NCI-H1417 (cell line): Measurements from ENCODE around the gene C2CD4A.
A peak's percentile ranks its signal among the peaks of the same experiment; 100 is the strongest.

Source experiments
- DNase-seq, 3 experiments: peaks; one replicate each; lab custom pipeline; 2025; lab: John Stamatoyannopoulos, UW

C2CD4A gene

DNA sequence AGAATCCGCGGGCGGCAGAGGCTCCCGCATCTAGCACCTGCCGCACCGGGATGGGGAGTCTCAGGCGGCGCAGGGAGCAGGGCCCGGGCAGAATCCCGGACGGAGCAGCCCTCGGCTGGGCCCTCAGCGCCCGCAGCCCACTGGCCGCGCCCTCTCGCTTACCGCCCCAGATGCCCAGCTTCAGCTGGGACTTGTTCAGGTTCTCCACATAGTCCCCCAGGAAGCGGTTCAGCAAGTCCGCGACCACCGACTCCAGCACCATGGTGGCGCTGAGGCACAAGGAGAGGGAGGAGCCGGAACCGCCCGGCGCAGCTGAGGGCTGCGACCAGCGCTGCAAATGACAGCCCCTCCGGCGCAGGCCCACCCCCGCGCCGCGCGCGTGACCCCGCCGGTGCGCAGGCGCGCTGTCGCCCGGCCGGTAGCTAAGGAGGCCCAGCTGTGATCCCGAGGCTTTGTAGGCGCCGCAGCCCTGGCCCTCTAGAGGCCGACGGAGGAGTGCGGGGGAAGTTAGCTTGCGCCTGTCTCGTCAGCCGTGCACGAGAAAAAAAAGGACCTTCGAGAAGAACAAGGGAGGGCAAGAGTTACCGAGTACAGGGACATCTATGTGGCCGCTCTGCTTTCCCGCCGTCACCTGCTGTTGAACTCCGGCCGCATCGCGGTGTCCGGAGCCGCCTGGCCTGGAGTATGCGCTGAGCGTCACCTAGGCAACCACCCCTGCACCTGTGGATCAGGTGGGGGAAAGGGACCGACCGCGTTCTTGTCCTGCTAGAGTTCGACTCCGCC lies 6.5 kb upstream of the C2CD4A start, which contains the start of gene VPS13C:
Gene VPS13C (minus strand): TSS at position 335 of the 783 bp plus-strand sequence. CDS start 73 bp downstream, at position 262.
- DNase-seq, result peak; percentile 88 to 98 (median 97)

DNA sequence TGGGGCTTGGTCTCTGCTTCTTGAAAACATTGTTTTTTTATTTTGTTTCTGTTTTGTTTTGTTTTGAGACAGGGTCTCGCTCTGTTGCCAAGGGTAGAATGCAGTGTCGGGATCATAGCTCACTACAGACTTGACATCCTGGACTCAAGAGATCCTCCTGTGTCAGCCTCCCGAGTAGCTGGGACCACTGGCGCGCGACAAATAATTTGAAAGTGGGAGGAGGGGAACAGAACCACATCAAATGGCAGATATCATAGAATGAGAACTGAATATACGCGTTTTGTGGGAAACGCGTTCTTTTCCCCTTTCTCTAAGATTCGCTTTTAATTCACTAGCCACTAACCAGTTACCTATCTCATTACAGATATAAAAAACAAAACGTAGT lies 5.9 kb upstream of the C2CD4A start:
- DNase-seq, result no peak

DNA sequence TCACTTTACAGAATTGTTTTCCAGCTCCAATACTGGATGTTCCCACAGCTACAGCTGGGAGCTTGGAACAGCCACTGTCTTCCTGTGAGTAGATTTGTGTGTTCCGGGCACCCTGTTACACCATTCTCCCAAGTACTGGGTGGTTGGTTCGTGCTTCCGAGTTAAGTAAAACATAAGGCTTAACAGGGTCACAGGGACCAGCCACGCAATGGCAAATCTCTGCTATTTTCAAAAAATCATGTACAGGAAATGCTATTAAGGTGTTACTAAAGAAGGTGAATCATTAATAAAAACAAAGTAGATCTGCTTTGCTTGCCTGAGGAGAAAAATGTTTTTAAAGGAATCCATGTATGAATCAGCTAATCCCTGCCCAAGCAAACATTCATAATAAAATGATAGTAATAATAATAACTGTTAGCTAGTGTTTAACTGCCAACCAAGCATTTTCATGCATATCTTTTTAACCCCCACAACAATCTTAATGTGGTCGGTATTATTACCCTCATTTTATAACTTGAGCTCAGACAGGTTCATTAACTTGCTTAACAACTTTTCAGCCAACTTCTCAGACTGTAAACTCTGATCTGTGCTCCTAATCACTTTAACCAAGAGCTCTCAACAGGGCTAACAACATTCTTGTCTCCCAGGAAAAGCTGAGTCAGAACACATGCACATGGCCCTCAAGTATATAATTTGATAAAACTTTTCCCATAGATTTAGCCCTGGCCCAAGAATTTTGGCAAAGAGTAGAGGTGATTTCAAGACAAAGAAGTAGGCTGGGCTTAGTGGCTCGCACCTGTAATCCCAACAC lies 2.7 kb upstream of the C2CD4A start:
- DNase-seq, result no peak

DNA sequence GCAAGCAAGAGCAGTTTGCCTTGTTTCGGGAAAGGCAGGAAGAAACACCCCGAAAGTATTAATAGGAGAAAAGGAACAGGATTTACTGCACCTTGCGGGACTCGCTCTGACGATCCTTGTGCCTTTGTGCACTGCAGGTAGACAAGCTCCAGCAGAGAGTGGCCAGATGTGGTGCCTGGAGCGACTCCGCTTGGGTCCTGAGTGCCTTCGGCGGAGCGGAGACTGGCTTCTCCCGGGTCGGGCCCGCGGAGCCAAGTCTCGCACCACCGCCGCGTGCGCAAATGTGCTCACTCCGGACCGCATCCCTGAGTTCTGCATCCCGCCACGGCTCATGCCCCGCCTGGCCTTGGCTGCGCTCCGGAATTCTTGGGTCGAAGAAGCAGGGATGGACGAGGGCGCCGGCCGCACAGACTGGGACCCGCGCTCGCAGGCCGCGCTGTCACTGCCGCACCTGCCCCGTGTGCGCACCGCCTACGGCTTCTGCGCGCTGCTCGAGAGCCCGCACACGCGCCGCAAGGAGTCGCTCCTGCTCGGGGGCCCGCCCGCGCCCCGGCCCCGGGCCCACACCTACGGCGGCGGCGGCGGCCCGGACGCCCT lies 769 bp downstream of the C2CD4A start:
- DNase-seq, result peak; percentile 4 to 78 (median 71)

DNA sequence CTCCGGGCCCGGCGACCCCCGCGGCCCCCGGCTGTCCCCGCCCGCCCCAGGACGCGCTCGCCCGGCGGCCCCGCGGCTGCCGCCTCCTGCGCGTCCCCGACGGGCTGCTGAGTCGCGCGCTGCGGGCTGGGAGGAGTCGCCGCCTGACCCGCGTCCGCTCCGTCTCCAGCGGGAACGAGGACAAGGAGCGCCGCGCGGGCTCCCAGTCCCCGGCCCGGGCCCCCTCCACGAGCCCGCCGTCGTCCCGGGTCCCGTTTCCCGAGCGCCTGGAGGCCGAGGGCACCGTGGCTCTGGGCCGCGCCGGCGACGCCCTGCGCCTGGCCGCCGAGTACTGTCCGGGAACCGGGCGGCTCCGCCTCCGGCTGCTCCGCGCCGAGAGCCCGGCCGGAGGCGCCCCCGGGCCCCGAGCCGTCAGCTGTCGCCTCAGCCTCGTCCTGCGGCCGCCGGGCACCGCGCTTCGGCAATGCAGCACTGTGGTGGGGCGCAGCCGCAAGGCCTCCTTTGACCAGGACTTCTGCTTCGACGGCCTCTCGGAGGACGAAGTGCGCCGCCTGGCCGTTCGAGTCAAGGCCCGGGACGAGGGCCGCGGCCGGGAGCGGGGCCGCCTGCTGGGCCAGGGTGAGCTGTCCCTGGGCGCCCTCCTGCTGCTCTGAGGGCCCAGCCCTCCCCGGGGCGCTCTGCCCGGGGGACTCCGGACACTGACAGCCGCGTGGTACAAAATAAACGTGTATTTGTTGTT lies 1.5 kb downstream of the C2CD4A start:
- DNase-seq, result peak; percentile 1 to 76 (median 59)

DNA sequence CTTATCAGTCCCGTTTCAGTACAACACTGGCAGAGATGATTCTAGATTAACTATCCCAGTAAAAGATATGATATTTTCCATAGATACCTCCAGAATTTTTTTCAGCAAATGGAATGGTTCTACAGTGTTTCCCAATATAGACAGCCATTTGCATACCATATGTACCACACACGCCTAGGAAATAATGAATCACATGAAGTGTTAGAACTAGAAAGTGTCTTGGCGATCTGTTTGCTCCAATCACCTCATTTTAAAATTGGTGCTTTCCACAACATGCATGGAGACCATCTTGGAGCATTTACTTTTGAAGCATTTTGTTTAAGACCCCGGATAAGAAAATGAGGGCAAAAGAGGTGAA lies 2.0 kb downstream of the C2CD4A start:
- no peak for DNase-seq

DNA sequence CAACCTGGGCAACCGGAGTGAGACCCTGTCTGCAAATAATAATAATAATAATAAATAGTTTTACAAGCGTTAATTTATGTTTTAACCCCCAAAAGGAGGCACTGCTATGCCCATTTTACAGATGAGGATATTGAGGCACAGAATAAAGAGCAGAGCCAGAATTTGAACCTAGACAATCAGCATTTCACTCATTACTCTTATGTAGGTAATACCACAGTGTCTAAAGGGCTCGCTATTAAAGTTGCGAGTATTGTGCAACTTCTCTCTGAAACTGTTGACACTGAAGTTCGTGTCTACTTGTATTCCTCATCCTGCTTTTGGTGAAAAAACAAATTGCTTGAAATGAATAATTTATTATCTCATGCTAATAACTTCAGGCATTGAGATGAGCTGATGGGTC lies 2.8 kb downstream of the C2CD4A start:
- DNase-seq, result no peak

DNA sequence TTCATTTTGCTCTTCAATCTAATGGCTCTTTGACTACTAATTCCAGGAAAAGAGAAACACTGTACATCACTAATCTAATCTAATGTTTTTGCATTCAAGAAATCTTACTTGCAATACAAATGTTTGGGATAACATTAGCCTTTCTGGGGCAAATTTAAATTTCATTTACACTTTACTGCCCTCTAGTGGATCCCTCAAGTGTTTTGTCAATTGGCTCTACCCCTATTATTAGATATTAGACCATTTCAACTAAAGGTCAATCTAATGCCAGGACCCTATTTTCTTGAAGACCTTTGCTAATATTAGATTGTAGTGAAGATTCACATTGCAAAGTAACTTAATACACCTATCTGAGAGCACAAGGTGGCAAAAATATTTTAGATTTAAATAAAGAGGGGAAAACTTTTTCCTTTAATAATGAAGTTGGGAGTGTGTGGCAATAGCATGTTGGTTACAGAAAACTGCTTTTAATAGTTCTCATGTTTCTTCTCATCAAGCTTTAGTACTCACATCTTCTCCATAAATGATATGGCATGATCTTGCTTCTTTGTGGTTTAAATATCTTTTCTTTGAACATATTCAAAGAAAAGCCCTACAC lies 5.0 kb downstream of the C2CD4A start:
- peak; percentile 23 to 66 (median 46) for DNase-seq

DNA sequence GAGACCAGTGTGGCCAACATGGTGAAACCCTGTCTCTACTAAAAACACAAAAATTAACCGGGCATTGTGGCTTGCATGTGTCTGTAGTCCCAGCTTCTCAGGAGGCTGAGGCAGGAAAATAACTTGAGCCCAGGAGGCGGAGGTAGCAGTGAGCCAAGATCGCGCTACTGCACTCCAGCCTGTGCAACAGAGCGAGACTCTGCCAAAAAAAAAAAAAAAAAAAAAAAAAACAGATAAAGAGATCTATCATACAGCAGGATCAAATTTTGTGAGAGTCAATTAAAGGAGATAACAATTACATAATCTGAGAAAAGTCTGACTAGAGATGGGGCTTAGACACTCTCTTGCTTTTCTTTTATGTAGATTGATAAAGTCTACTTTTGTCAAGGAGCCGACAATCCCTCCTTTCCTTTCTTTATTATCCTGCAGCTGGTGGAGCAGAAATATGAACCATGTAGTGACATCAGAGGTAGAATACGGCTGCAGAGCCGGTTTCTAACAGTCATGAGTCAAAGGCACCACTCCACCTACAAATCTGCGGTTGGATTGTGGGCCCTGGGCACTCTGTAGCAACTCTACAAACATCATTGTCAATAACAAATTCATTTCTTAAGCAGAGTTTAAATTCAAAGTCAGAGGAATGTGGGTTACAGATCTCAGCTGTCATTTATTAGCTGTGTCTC lies 9.0 kb downstream of the C2CD4A start:
- DNase-seq, result peak in 1 of 3 experiments; percentile 33

DNA sequence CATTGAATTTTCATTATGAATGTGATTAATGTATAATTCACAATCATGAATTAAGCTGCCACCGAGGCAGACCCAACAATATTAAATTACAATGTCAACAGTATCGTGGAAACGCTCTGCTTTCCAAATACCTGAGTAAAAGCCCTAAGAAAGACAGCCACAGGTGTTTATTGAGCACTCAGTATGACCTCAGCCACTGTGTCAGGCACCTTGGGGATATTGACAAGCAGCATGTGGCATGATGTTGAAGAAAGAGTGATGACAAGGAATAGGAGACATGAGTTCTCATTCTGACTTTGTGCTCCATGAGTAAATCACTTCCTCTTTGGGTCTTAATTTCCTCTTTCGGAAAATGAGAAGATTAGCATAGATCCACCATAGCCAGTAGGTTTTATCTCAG lies 12.8 kb downstream of the C2CD4A start:
- DNase-seq, result no peak

DNA sequence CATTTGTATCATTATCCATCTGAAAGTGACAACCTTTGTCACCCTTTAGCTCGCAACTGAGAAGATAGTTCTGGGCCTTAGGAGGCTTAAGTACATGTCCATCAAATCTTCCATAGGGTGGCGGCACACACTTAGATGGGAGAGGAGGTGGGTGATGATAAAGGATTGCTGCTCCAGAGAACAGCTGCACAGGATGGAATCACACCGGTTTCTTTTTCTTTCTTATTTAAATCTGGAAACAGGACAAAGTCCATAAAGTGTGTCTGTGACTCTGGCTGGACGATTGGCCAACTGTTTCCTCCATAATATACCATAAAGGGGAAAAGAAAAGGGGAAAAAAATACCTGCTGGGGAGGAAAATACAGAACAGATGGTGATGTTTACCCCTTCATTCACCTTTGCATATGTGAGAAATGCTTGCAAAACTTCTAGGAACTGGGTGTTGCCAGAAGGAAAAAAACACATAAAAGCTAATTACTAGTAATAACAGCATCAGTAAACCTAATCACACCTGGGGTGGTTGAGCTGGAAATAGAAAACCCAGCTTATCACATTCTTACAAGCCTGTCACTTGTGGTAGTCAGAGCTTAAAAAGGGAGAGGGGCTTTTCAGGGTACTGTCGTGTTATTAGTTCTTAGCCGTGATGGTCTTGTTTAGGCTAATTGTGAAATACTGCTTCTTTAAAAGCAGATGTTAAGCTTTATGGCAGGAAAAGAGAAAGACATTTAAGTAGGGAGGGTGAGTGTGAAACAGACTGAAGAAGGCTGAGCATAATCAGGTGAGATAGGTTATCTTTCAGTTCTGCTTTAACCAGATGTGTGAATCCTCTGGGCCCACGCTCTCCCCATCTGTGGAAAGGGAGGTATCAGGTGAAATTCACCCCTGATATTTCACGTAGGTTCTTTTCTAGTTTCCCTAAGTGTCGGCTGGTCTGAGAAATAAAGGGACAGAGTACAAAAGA lies 16.7 kb downstream of the C2CD4A start:
- peak in 1 of 3 experiments; percentile 58 for DNase-seq

DNA sequence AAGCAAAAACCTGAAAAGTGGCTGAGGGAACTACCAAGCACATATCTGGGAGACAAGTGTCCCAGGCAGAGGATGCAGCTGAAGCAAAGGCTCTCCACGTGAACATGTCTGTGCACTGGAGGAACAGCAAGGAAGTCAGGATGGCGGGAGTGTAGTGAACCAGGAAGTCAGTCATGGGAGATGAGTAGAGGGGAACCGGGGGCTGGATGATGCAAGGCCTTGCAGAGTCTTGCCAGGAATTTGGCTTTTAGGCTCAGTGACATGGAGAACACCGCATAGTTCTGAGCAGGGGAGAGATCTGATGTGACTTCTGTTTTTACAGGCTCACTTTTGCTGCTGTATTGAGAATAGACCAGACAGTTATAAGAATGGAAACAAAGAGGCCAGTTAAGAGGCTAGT lies 19.0 kb downstream of the C2CD4A start:
- DNase-seq, result no peak

DNA sequence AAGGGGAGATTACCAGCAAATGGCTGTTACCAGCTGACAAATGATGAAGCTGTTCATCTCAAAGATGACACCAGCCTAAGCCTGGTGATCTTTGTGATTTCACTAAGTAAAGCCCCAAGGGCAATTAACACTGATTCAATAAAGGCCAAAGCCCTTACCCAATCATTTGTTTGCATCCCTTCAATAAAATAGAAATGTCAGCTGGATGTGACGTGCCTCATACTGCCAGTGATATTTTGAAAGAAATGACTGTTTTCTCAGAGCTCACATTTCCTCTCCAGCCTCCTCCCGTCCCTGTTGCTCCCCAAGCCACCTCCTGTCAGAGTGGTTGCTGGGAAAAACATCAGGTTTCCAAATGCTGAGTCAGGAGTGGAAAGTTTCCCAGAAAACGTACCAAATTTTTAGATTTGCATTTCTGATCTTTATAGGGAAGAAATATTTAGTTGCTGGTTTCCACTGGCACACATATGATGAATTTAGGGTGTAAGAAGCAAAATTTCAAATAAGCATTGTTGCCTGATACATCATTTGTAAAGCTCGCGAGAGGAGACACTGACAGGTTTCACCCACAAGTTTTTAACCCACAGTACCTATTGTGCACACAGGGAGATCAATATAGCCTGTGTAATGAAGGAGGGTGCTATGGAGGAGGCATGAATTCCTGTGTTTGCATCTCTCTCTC lies 21.0 kb downstream of the C2CD4A start:
- DNase-seq, result peak in 2 of 3 experiments; percentile 18 to 70

DNA sequence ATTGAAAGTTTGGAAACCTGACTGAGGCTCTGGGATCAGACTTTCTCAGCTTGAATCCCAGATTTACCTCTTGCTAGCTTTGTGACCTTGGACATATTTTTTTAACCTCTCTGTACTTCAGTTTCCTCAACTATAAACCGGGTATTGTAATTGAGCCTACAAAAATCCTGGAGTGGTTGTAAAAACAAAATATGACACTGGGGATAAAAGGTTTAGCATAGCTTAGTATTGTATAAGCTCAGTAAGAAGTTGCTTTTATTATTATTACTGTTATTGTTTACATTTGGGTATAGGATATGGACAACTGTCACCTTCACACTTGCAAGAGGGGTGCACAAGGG lies 21.5 kb downstream of the C2CD4A start:
- DNase-seq, result no peak

DNA sequence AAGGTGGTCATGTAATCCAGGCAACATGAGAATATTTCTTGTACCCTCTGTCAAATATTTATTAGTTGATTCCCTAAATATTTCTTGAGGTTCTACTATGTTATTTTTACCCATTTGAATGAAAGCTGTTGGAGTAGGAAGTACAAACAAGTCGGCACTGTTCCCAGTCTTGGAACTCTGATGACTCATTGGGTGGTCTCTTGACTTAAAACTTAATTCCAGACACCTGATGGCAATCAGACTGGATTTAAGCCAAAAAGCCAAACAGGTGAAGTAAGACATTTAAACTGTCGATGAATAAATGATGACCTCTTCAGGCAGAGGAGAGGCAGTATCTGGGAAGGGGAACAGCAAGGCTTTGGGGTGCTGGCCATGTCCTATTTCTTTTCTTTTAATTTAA lies 22.8 kb downstream of the C2CD4A start:
- no peak for DNase-seq

DNA sequence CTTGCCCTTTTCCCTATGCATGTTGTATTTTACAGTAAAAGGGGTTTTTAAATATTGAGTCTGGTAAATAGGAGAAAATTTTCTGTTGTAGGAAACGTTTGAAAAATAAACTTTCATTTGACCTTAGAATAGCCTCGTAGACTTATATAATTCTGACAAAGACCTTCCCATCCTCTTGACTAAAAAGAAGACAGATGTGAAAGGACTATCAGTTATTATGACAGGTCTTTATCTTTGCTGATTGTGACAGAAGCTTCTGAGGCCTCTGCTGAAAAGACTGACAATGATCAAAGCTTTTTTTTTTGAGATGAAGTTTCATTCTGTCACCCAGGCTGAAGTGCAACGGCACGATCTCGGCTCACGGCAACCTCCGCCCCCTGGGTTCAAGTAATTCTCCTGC lies 24.2 kb downstream of the C2CD4A start:
- DNase-seq, result no peak

DNA sequence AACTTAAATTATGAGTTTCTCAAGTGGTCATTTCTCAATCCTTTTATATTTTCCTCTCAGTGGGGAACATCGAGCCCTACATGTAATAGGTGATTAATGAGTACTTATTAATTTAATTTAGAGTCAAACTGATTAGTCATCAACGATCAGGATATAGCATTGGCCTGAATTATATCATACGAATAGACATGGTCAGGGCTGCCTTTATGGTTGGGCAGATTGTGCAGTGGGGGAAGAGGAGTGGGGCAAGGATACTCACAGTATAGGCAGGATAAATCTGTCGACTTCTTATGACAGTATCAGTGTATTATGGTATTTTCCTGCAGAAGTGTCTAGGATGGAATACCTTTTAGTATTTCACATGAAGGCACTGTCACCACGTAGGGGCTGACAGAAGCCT lies 27.0 kb downstream of the C2CD4A start:
- peak in 1 of 3 experiments; percentile 19 for DNase-seq

DNA sequence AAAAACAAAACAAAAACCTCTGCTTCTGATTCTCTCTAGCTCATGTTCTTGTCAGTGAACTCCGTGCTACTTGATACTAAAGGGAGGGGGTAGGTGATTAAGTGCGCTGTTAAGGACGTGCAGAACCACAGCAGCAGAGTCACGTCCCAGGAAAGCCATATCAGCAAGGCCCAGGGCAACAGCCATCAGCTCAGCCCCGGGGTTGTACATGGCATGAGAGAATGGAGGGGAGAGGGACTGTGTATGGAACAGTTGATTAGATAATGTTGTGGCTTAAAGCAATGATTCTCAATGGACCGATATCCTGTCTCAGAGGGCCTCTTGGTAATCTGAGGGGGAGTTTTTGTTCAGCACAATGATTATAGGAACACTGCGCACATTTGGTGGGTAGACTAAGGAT lies 27.6 kb downstream of the C2CD4A start:
- peak in 2 of 3 experiments; percentile 11 to 47 for DNase-seq

DNA sequence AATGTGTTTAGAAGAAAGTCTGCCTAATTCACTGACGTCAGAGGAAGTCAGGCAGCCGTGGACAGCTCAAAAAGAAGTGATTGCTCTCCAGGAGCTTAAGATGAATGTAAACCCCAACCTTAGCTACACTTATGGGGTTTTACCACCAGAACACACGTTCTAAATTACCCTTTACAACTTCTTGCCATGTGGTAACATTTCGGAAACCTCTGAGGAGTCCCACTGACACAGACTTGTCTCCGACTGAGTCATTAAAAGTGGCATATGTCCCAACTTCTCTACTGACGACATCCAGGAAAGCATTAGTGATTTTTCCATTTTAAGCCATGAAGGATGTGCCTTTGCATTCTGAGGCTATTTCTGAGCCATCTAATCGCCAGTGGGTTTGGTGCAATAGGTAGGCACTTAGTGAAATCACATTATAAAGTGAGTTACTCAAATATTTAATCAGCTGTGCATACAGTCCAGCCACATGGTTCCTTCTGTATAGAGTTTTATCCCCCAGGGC lies 32.4 kb downstream of the C2CD4A start:
- DNase-seq, result peak in 2 of 3 experiments; percentile 24 to 74
